ENCODE results near the gene ZFP36L1.

Gene ZFP36L1

GRCh38 chr14:68815298-68816182, 22.7 kb upstream of the ZFP36L1 start:
- no peak for DNase-seq

DNA sequence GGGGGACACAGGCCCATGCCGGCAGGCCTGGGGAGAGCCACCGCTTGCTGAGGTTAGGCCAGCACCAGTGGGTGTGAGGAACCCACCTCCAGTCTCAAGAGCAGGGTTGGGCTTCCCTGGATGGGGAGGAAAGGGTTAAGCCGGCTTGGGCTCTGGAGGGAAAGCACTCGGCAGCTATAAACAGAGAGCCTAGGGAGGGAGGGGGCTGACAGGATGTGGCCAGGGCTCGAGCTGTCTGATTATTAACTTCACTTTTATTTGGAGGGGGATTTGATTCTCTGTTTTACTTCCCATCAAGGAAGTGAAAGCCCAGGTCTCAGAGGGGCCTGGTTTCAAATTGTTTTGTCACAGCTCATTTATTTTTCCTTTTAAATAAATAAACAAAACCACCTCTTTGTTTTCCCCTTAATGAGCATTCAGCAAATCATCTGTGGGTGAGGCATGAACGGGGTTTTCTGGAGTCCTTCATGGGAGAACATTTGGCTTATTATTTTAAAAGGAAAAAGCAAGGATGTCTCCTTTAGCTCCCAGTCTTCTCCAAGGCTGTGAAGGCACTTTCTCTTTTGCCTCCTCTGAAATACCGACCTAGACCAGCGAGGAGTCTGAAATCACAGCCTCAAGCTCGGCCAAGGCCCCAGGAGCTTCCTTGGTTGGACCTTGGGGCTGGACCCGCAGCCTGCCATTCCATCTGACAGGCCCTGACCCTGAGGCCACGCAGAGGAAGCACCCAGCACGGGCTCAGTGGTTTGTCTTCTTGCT, 21.9 kb upstream of the ZFP36L1 start:
- no peak for DNase-seq

- no peak for DNase-seq
These were observed 21.3 kb upstream of the ZFP36L1 start for GRCh38 chr14:68814238-68814538.

DNA sequence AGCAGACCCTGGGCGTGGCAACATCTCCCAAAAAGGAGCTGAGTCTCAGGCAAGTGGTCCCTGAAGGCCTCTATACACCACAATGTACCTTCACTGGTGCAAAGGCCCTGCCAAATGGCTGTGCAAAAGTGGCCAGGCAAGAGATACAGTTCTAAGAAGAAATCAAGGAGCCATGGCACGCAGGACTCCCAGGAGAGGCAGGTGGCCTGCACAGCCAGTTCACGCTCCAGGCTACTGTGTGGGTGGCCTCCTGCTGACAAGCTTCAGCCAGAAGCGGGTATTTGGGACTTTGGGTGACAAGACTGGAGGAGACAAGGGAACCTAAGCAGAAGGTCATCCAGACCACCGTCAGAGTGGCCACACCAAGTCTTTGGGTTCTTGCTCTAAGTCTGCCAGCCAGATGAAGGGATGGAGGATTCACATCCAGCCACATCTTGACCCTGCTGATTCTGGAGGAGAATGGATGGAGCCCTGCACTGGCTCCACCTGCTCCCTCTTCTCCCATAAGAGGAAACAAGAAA, 20.5 kb upstream of the ZFP36L1 start:
- no peak for DNase-seq

DNA sequence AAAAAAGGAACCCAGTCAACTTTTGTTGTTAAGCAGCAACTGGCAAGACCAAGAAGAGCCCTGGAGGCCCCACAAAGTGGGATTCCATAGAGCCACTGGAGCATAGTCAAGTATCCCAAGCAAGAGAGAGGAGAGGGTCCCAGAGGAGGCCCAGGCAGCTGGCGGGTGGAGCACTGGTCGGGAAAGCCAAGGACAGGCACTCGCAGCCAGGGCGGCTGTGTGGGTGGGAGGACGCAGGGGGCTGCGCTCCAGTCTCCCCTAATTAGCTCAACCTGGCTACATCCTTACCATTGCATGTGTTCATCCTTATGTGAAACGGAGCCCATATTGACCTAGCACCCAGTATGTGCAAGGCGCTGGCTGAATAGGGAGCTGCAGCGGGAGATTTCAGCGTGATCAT, 18.3 kb upstream of the ZFP36L1 start:
- DNase-seq = no peak

DNA sequence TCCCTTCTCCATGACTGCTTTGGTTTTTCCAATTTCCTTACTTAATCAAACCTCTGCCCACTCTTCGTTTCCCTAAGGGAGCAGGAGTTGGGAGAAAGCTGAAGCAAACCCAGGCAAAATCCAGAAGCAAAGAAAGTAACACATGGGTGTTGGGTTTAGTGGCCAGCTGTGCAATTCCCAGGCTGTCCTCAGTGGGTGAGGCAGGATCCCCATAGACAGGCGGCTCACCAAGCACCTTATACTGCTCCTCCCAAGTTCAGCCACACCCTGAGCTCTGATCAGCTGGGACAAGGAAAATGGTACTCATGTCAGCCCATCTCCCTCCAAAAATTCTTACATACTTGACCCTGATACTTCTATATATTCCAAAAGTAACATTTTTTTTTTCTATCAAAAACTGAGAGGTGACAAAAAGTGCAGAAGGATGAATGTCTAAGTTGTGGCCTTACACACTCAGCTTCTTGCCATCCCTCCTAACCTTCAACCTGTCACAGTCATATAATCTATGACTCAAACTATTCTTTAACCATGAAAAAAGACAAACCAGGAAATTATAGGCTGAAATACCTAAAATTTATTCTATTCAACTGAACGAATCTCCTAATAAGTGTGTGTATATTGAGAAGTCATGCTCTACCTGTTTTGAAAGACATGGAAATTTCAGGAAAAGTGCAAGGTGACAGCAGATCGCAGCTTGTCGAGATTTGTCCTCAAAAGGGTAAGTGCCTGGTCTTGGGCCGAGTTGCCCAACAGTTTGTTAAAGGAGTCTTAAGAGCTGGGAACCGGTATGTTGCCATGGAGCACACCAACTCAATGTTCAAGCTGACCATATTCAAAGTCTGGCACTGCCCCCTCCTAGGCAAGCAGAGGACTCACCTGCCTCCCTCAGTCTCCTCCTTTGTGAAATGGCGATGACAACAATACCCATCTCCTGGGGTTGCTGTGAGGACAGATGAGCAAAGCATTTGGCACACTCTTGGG, 17.6 kb upstream of the ZFP36L1 start:
- no peak for DNase-seq

GRCh38 chr14:68809524-68809923, 16.7 kb upstream of the ZFP36L1 start:
- DNase-seq = no peak

GRCh38 chr14:68808696-68809480, 16.0 kb upstream of the ZFP36L1 start:
- no peak for DNase-seq

GRCh38 chr14:68807987-68808386, 15.1 kb upstream of the ZFP36L1 start:
- DNase-seq = no peak

GRCh38 chr14:68807148-68807600, 14.3 kb upstream of the ZFP36L1 start:
- DNase-seq = no peak

GRCh38 chr14:68806526-68807147, 13.8 kb upstream of the ZFP36L1 start:
- no peak for DNase-seq

DNA sequence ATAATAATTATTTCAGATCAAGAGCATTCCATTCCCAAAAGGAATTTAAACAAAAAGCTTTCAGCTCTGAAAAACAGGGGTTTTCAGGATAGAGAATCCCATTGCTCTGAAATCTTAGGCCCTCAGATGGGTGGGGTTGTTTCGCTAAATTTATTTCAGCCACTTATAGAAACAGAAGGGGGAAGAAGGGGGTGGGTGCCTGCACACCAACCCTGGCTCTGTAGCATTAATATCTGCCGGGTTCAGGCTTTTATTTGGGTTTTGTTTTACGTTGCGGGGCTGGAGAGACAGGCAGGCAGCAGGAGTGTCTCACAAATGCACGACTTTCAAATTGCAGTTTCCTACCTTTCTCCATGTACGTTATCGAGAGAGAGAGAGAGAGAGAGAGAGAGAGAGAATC, 12.5 kb upstream of the ZFP36L1 start:
- DNase-seq = no peak

DNA sequence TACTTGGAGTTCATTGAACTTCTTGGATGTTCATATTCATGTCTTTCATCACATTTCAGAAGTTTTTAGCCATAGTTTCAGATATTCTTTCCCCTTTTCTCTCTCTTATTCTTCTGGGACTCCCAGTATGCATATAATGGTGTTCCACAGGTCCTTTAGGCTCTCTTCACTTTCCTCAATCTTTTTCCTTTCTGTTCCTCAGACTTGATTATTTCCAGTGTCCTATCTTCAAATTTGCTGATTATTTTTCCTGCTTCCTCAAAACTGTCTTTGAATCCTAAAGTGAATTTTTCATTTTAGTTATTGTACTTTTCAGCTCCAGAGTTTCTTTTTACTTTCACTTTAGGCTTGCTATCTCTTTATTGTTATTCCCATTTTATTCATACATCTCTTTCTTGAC, 8.8 kb upstream of the ZFP36L1 start:
- DNase-seq = no peak

DNA sequence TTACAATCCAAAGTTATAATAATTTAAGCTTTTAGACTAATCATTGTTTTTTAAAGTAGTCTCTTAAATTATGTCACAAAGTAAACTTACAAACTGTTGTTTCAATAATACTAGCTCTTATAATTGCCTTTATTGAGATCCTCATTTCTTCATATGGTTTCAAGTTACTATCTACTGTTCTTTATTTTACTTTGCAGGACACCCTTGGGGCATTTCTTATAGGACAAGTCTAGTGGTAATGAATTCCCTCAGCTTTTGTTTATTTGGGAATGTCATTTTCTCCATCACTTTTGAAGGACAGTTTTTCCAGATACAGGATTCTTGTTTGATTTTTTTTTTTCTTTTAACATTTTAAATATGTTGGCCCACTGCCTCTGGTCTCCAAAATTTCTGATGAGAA, 8.1 kb upstream of the ZFP36L1 start:
- no peak for DNase-seq

DNA sequence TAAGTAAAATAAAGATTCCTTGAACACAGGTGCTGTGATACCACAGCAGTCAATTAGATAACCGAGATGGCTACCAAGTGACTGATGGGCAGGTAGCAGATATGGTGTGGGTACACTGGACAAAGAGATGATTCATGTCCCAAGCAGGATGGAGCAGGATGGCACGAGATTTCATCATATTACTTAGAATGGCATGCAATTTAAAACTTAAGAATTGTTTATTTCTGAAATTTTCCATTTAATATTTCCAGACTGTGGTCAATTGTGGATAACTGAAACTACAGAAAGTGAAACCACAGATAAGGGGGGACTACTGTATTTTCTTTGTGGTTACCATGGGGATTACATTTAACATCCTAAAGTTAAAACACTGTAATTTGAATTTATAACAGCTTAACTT, 7.5 kb upstream of the ZFP36L1 start:
- DNase-seq = no peak

- DNase-seq = no peak
These were observed 5.8 kb upstream of the ZFP36L1 start for GRCh38 chr14:68798621-68799020.

DNA sequence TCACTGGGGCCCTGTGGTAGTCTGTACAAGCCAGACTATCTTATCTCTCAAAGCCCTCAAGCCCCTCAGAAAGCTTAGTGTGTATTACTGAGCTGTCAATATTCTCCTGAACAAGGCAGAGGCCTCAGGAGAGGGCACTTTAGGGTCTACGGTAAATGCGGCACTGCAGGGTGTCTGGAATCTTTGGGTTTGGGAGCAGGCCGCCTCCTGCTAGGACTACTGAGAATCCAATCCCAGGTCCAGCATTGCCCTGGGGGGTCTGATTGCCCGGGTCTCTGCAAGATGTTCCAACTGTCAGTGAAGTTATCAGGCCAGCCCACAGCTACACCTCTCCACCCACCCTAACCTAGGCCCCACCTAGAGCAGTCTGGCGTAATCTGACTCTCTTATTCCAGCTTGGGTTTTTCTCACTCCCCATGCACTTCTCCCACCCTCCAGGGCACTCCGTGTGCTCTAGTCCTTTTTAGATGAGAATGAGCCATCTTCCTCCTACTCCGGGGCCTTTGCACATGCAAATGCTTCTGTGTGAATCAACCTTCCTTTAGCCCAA, 4.3 kb upstream of the ZFP36L1 start:
- no peak for DNase-seq

DNA sequence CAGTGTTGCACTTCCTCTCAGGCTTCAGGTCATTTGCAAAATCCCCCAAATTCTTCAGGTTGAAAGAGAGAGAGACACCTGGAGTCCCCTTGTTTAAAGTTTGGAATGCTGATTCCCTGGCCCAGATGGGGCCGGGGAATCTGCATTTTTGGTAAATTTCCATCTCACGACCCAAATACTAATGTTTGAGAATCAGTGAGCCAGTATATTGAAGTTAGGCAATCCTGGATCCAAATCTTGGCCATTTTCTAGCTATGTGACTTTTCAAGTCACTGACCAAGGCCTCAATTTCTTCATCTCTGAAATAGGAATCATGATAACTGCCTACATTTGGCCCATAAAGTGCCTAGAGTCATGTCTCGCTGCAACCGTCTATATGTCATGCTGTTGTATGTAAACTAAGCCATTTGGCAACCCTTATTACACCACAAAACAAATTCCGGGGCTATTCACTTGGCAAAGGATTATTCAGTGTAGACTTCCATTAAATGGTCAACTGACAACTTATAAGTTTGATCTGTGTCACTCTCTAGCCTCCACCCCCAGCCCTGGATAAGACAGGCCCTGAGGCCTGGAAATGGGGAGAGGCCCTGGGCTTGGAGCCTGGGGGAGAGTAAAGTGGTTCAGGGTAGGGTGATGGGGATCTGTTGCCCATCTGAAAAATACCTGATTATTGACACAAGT, 3.7 kb upstream of the ZFP36L1 start:
- DNase-seq = no peak

DNA sequence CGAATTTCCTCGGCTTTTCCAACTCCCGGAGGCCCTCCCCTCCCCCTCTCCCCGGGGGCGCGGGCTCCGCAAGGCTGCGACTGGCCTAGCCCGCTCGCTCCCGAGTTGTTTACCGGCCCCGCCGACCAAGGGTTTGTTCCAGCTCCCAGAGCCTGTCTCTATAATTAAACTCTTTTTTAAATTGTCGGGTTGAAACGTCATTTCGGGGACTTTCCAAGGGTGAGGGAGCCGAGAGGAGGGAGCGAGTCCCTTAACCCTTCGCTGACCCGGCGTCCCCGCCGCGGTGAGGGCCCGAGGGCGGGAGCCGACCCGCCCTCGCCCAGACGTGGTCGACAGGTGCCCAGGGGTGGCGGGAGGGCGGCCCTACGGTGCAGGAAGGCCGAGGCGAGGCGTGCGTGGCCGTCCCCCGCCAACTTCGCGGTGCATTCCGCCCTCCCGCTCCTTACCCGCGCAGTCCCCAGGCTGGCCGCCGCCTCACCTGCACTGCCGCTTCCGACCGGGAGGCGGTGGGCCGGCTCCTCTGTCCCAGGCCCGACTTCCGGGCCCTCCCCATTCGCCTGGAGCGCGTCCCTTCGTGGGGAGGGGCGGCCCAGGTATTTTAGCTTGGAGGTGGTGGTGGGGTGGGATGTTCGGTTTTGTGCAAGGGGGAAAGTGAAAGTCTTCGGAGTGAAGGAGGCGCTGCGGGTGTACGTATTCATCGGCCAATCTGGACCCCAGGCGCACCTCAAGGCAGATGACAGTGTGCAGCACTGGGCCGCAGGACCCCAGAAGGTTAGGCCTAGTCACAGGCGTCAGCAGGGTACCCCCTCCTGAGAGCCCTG, 2.9 kb upstream of the ZFP36L1 start:
- DNase-seq = no peak

All from cortex of kidney (tissue), 1 donor.